Peyer's patch (tissue), 4 donors: ENCODE data around the gene MISP3. TPM values are rescaled to one million over a fixed set of nuclear protein-coding genes. Genes with fewer than 3 reads are reported as not detected.

Experiments
- DNase-seq, 3 donors: peaks; one replicate each; pipeline ENCODE4 v3.0.0-alpha.2; 2017 to 2019
- H3K27ac ChIP-seq, 4 donors: fragments of 200-600 bp; sonication (generic); one replicate each; pipeline ENCODE4 v1.5.1; 2016 to 2019
- H3K27me3 ChIP-seq, 2 donors: fragments of 200-600 bp; sonication (generic); one replicate each; pipeline ENCODE4 v1.5.1; 2019
- H3K36me3 ChIP-seq, 3 donors: fragments of 200-600 bp; sonication (generic); one replicate each; pipeline ENCODE4 v1.5.1; 2016 to 2019
- H3K4me1 ChIP-seq, 4 donors: fragments of 200-600 bp; sonication (generic); one replicate each; pipeline ENCODE4 v1.5.1; 2016 to 2019
- H3K4me3 ChIP-seq, 4 donors: fragments of 200-600 bp; sonication (generic); 1 replicate in 3 of 4; 2 replicates in 1 of 4; pipeline ENCODE4 v1.5.1; 2016 to 2019; ENCODE audit warnings: mild to moderate bottlenecking in 1 of 4
- H3K9me3 ChIP-seq, 4 donors: fragments of 200-600 bp; sonication (generic); one replicate each; pipeline ENCODE4 v1.5.1; 2016 to 2019; ENCODE audit warnings: mild to moderate bottlenecking in 1 of 4
- CTCF ChIP-seq, 6 experiments: fragments of 450-650 bp in 4 of 6; fragments of 200-600 bp in 2 of 6; sonication (generic) in 1 of 6; IDR thresholded peaks; one replicate each; pipeline ENCODE4 v1.5.1; 2017 to 2019; ENCODE audit warnings: antibody characterized with exemption in 6 of 6, mild to moderate bottlenecking in 3 of 6, moderate library complexity in 1 of 6
- POLR2A ChIP-seq, 2 donors: fragments of 450-650 bp; IDR thresholded peaks; one replicate each; pipeline ENCODE4 v1.5.1; 2017; ENCODE audit warnings: antibody characterized with exemption in 2 of 2, mild to moderate bottlenecking in 2 of 2, moderate library complexity in 2 of 2
- total RNA-seq, 4 donors: library from RNA; depleted of rRNA; stranded (reverse); fragments of >200 nt; gene quantifications; one replicate each; pipeline ENCODE4 v1.1.0, GENCODE V29; 2016

MISP3 gene
- total RNA-seq, 4 donors from 2014 or later = 25.6 to 58.5 (median 40.7) TPM

- Histone ChIP-seq H3K4me1 (peaks cover 0 to 4% (median under 1%) of the 10 kb centered on the region in 4 donors), H3K4me3 (no peak overlapping the region), H3K36me3 (no peaks in the 10 kb centered on the region), H3K9me3 (no peaks in the 10 kb centered on the region), H3K27ac (no peak overlapping the region), H3K27me3 (no peaks in the 10 kb centered on the region)
- no peak for DNase-seq
- TF ChIP-seq CTCF (IDR thresholded peaks at IDR 0.05) (no peak), POLR2A (IDR thresholded peaks at IDR 0.05) (no peak)
These were observed 20.1 kb upstream of the MISP3 start for GRCh38 chr19:14052470-14052869.

GRCh38 chr19:14053032-14053431 lies 19.6 kb upstream of the MISP3 start:
- DNase-seq = no peak

GRCh38 chr19:14053500-14053899 lies 19.1 kb upstream of the MISP3 start:
- TF ChIP-seq CTCF (IDR thresholded peaks at IDR 0.05) (no peak), POLR2A (IDR thresholded peaks at IDR 0.05) (no peak)

More at GRCh38 chr19:14053032-14053431, 19.6 kb upstream of the MISP3 start:
- H3K27me3 ChIP-seq = no peaks in the 10 kb centered on the region
- no peaks in the 10 kb centered on the region for H3K9me3 ChIP-seq
- no peak overlapping the region for H3K27ac ChIP-seq
- H3K4me3 ChIP-seq = no peak overlapping the region
- no peak for TF ChIP-seq POLR2A (IDR thresholded peaks at IDR 0.05)
- TF ChIP-seq CTCF (IDR thresholded peaks at IDR 0.05) = no peak
- no peaks in the 10 kb centered on the region for H3K36me3 ChIP-seq
- peaks cover 0 to 7% (median 3%) of the 10 kb centered on the region in 4 donors for H3K4me1 ChIP-seq

GRCh38 chr19:14054099-14054498 lies 18.5 kb upstream of the MISP3 start:
- peaks cover 0 to 12% (median 5%) of the 10 kb centered on the region in 4 donors for H3K4me1 ChIP-seq
- no peak for DNase-seq
- no peak overlapping the region for H3K27ac ChIP-seq
- TF ChIP-seq POLR2A (IDR thresholded peaks at IDR 0.05) (no peak), CTCF (IDR thresholded peaks at IDR 0.05) (no peak)
- no peaks in the 10 kb centered on the region for H3K36me3 ChIP-seq
- H3K9me3 ChIP-seq = no peaks in the 10 kb centered on the region
- H3K4me3 ChIP-seq = no peak overlapping the region
- H3K27me3 ChIP-seq = no peaks in the 10 kb centered on the region

More at GRCh38 chr19:14053500-14053899, 19.1 kb upstream of the MISP3 start:
- peaks cover 0 to 7% (median 4%) of the 10 kb centered on the region in 4 donors for H3K4me1 ChIP-seq
- H3K36me3 ChIP-seq = no peaks in the 10 kb centered on the region
- H3K27me3 ChIP-seq = no peaks in the 10 kb centered on the region
- no peak for DNase-seq
- H3K4me3 ChIP-seq = no peak overlapping the region
- H3K27ac ChIP-seq = no peak overlapping the region
- no peaks in the 10 kb centered on the region for H3K9me3 ChIP-seq

- DNase-seq = no peak
- no peaks in the 10 kb centered on the region for H3K27me3 ChIP-seq
- H3K9me3 ChIP-seq = no peaks in the 10 kb centered on the region
- H3K27ac ChIP-seq = no peak overlapping the region
- peaks cover 0 to 14% (median 5%) of the 10 kb centered on the region in 4 donors for H3K4me1 ChIP-seq
- TF ChIP-seq POLR2A (IDR thresholded peaks at IDR 0.05) = no peak
- no peak for TF ChIP-seq CTCF (IDR thresholded peaks at IDR 0.05)
- no peaks in the 10 kb centered on the region for H3K36me3 ChIP-seq
- no peak overlapping the region for H3K4me3 ChIP-seq
These were observed 17.9 kb upstream of the MISP3 start for GRCh38 chr19:14054721-14055120.

GRCh38 chr19:14055396-14055795 lies 17.2 kb upstream of the MISP3 start:
- H3K36me3 ChIP-seq = no peaks in the 10 kb centered on the region
- H3K27me3 ChIP-seq = no peaks in the 10 kb centered on the region
- no peak for DNase-seq
- H3K4me3 ChIP-seq = no peak overlapping the region
- H3K27ac ChIP-seq = no peak overlapping the region
- H3K4me1 ChIP-seq = peaks cover 0 to 14% (median 5%) of the 10 kb centered on the region in 4 donors
- TF ChIP-seq CTCF (IDR thresholded peaks at IDR 0.05) = no peak
- TF ChIP-seq POLR2A (IDR thresholded peaks at IDR 0.05) = no peak
- no peaks in the 10 kb centered on the region for H3K9me3 ChIP-seq
